Left ventricle myocardium inferior (tissue), 1 donor: ENCODE results near the gene HID1. TPM values are rescaled to one million over a fixed set of nuclear protein-coding genes. Genes with fewer than 3 reads are reported as not detected.

Experiments
- DNase-seq: peaks from one replicate; pipeline ENCODE4 v3.0.0-alpha.2; 2020
- H3K27ac ChIP-seq: fragments of 200-600 bp; replicated peaks from 2 replicates; pipeline ENCODE4 v1.8.0; 2021
- H3K27me3 ChIP-seq: fragments of 200-600 bp; 2 replicates; pipeline ENCODE4 v1.8.0; 2021; ENCODE audit warnings: low read depth
- H3K36me3 ChIP-seq: fragments of 200-600 bp; 2 replicates; pipeline ENCODE4 v1.8.0; 2021
- H3K4me1 ChIP-seq: fragments of 200-600 bp; 2 replicates; pipeline ENCODE4 v1.8.0; 2021
- H3K4me3 ChIP-seq: fragments of 200-600 bp; 2 replicates; pipeline ENCODE4 v1.8.0; 2021; ENCODE audit warnings: mild to moderate bottlenecking, moderate library complexity
- H3K9me3 ChIP-seq: fragments of 200-600 bp; replicated peaks from 2 replicates; pipeline ENCODE4 v1.8.0; 2021
- intact Hi-C: fragments of 100-400 bp; cut with micrococcal nuclease; formaldehyde crosslinking; loops from one replicate; pipeline ENCODE4 v1.11.0; 2022
- total RNA-seq: library from RNA; stranded (reverse); fragmentation: NEBNext Ultra II Directional; extraction: Animal tissue kit (Norgen Biotek cat#: 25700); gene quantifications from one replicate; pipeline ENCODE4 v1.2.1, GENCODE V29; 2021
- TF ChIP-seq, protein P1 (sequence below): fragments of 200-600 bp; IDR thresholded peaks from 2 replicates; pipeline ENCODE4 v1.8.0; 2021; ENCODE audit warnings: antibody characterized with exemption, mild to moderate bottlenecking, borderline replicate concordance
- donor health status: DM: no; HTN: yes; CAD: no; lungs with severe emphysema.

HID1 gene
- total RNA-seq, 1 donor from 2014 or later: 7.2 TPM

DNA sequence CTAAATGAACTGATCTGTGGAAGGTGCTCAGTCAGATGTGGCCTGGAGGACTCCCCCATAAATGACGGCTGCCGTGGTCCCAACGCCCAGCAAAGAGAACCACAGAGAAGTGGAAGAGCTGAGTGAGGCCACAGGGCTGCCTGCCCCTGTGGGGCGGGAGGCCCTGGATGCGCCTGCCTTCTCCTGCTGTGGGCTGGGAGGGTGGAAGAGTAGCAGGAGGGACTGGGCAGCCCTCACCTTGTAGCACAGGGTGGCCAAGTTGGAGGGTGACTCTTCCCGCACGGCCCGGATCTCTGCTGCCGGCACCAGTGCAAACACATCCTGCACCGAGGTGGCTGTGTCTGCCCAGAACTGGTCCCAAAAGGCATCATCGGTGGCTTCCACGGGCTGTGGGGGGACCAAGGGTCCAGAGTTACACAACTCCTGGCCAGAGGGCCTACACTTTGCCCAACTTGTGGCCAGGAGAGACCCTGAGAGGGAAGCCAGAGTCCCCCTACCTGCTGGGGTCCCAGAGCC lies 8.3 kb downstream of the HID1 start:
- intact Hi-C loops: no loop called here
- no peak overlapping the region for H3K4me3 ChIP-seq
- no peak overlapping the region for H3K27ac ChIP-seq
- no peak for DNase-seq
- H3K27me3 ChIP-seq: no peaks in the 10 kb centered on the region
- TF ChIP-seq, protein P1, sequence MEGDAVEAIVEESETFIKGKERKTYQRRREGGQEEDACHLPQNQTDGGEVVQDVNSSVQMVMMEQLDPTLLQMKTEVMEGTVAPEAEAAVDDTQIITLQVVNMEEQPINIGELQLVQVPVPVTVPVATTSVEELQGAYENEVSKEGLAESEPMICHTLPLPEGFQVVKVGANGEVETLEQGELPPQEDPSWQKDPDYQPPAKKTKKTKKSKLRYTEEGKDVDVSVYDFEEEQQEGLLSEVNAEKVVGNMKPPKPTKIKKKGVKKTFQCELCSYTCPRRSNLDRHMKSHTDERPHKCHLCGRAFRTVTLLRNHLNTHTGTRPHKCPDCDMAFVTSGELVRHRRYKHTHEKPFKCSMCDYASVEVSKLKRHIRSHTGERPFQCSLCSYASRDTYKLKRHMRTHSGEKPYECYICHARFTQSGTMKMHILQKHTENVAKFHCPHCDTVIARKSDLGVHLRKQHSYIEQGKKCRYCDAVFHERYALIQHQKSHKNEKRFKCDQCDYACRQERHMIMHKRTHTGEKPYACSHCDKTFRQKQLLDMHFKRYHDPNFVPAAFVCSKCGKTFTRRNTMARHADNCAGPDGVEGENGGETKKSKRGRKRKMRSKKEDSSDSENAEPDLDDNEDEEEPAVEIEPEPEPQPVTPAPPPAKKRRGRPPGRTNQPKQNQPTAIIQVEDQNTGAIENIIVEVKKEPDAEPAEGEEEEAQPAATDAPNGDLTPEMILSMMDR: no peak
- no peaks in the 10 kb centered on the region for H3K36me3 ChIP-seq
- H3K9me3 ChIP-seq: no peaks in the 10 kb centered on the region
- H3K4me1 ChIP-seq: peaks cover 14% of the 10 kb centered on the region

DNA sequence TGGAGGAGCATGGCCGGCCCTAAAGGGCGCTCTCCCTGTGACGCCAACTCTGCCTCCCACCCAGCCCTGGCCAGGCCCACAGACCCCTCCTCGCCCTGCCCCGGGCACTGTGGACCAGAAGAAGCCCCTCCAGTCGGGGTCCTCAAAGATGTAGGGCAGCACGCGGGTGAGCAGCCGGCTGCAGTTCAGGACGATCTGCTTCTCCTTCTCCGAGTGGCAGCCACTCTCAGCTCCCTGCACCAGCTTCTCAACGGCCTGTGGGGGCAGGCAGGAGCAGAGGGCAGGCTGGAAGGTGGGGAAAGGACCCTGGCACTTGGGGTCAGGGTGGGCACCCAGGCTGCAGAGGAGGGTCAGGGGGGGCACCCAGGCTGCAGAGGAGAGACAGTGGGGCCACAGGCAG lies 8.9 kb downstream of the HID1 start:
- intact Hi-C loops: no loop called here
- DNase-seq: no peak
- no peaks in the 10 kb centered on the region for H3K9me3 ChIP-seq
- no peak overlapping the region for H3K4me3 ChIP-seq
- H3K36me3 ChIP-seq: no peaks in the 10 kb centered on the region
- H3K27me3 ChIP-seq: no peaks in the 10 kb centered on the region
- TF ChIP-seq, protein P1: no peak
- peaks cover 7% of the 10 kb centered on the region for H3K4me1 ChIP-seq
- H3K27ac ChIP-seq: no peak overlapping the region

DNA sequence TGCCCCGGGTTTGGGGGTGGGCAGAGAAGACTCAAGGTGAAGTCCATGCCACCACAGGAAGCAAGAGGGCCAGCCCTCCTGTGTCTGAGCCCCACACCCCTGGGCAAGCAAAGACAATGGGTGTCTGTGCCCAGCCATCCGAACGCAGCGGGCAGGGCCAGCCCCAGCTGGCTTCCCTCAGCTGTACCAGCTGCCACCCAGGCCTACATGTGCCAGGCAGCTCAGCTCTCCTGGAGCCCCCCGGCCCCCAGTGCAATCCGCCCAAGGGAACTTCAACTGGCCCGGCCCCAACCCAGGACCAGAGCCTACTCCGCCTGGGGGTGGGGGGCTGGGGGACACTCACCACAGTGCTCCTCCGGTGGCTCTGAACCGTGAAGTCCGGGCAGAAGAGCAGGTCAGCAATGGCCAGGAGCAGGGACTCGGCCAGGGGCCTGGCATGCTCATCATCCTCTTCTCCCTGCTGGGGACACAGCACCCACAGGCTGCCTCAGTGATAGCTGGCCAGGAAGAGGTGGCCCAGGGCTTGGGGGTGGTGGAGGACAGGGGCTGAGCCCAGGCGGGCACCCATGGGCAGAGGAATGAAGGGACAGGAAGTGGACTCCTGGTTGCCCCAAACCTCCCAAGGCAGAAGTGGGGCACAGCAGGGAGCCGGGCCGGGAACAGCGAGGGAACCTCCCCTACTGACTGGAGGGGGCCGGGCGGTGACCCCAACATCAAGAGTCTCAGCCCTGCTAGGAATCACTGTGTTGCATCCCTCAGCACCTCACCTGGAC lies 9.8 kb downstream of the HID1 start:
- TF ChIP-seq, protein P1: no peak
- DNase-seq: no peak
- no peaks in the 10 kb centered on the region for H3K36me3 ChIP-seq
- no peaks in the 10 kb centered on the region for H3K9me3 ChIP-seq
- H3K27ac ChIP-seq: no peak overlapping the region
- H3K4me1 ChIP-seq: peaks cover 4% of the 10 kb centered on the region
- no peaks in the 10 kb centered on the region for H3K27me3 ChIP-seq
- H3K4me3 ChIP-seq: no peak overlapping the region
- intact Hi-C loops: no loop called here

DNA sequence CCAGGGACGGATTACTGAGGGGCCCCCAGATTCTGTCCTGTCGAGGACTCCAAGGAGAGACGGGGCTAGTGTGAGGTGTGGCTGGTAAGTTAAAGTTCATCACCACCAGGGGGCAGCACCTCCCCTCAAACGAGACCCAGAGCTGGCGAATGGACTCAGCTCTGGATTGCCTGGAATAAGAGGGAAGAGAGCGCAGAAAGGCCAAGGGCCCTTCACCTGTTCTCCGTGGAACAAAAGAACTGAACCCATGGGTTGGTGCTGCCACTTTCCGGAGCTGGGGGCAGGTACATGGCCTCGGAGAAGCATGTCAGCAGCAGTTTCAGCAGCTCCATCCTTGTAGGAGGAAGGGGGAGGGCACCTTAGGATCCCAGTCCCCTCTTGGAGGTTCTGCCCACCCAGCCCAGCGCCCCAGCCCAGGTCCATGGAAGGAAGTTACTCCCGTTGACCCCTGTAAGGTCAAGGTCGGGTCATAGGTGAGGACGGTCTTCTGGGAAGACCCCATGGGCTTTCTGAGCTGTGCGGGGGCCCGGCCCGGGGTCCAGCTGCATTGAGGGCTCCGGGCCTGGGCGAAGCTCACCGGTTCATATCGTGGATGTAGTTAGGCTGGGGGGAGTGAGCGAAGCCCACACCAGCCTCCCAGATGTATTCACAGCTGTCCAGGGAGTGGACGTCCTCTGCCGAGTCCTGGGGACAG lies 10.8 kb downstream of the HID1 start:
- Histone ChIP-seq H3K4me3 (no peak overlapping the region), H3K27me3 (no peaks in the 10 kb centered on the region), H3K9me3 (no peaks in the 10 kb centered on the region), H3K36me3 (peaks cover under 1% of the 10 kb centered on the region), H3K27ac (no peak overlapping the region), H3K4me1 (peaks cover 4% of the 10 kb centered on the region)
- TF ChIP-seq, protein P1: peak; percentile 82
- DNase-seq: peak; percentile 88
- intact Hi-C loops: no loop called here

DNA sequence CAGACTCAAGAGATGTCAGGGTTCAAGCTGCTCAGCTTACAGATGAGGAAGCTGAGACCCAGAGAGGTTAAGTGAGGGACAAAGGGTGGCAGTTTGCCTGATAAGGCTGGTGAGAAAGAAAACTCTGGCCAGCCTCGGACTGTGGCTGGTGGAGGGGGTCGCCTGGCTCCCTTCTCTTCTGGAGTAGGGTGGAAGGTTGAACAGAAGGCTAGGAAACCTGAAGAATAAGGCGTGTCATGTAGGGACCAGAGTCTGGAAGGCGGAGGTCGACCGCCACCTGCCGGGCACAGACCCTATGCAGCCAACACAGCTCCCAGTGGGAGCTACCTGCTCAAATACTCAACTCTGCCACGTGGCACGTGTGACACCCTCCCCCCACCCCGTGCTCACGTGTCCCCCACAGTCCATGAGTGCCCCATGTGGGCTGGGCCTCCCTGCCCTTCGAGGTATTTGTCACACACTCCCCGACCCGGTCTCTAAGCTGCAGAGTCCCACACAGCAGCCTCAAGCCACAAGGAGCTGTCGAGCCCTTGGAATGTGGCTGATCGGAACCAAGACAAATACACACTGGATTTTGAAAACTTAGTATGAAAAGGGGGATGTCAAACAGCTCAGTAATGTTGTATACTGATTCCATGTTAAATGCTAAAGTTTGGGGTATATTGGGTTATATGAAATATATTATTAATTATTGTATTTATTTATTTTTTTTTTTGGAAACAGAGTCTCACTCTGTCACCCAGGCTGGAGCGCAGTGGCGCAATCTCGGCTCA lies 11.8 kb downstream of the HID1 start:
- TF ChIP-seq, protein P1: peak; percentile 51
- intact Hi-C loops: no loop called here
- Histone ChIP-seq H3K36me3 (peaks cover 7% of the 10 kb centered on the region), H3K4me3 (no peak overlapping the region), H3K27ac (no peak overlapping the region), H3K4me1 (peaks cover 4% of the 10 kb centered on the region), H3K27me3 (no peaks in the 10 kb centered on the region), H3K9me3 (no peaks in the 10 kb centered on the region)
- DNase-seq: no peak
